SK-N-SH (cell line): Measurements from ENCODE around the gene TRIM67. TPM values are rescaled to one million over a fixed set of nuclear protein-coding genes. Genes with fewer than 3 reads are reported as not detected.

ENCODE experiments used
- CTCF ChIA-PET: fragments of 300-600, 350-600 bp; formaldehyde crosslinking; extraction: SDS; loops from one replicate; lab custom pipeline; 2021; lab: Yijun Ruan, JAX
- POLR2A ChIA-PET: fragments of 350-600 bp; sonication (Branson Sonifier 250); formaldehyde crosslinking; extraction: SDS; loops from one replicate; lab custom pipeline; 2020; ENCODE audit warnings: antibody characterized with exemption, inconsistent platforms; lab: Yijun Ruan, JAX
- DNase-seq: peaks from one replicate; pipeline ENCODE4 v3.0.0; 2012
- H2AFZ ChIP-seq: fragments of 200-600 bp; sonication (generic); 2 replicates; pipeline ENCODE4 v1.8.1; 2016; ENCODE audit warnings: antibody characterized with exemption, mild to moderate bottlenecking, low read depth
- H3F3A ChIP-seq: fragments of 200-600 bp; sonication (generic); replicated peaks from 2 replicates; pipeline ENCODE3; 2016; ENCODE audit warnings: antibody characterized with exemption, mild to moderate bottlenecking; ENCODE audit not compliant: insufficient read depth
- H3K27ac ChIP-seq, 2 experiments: fragments of 200-500 bp in 1 of 2; fragments of 200-600 bp in 1 of 2; sonication (Bioruptor generic) in 1 of 2; sonication (generic), shearing (Covaris generic) in 1 of 2; 2 replicates each; pipeline versions ENCODE4 v1.5.1 to v1.6.1; 2014 to 2016; ENCODE audit warnings: low read depth in 2 of 2, inconsistent platforms in 1 of 2, low read length in 1 of 2, mild to moderate bottlenecking in 1 of 2, mixed read lengths in 1 of 2
- H3K27me3 ChIP-seq: fragments of 200-600 bp; sonication (generic), shearing (Covaris generic); 2 replicates; pipeline ENCODE4 v1.6.1; 2016; ENCODE audit warnings: mixed run types; ENCODE audit not compliant: insufficient read depth
- H3K36me3 ChIP-seq, 2 experiments: fragments of 200-500 bp in 1 of 2; fragments of 200-600 bp in 1 of 2; sonication (Bioruptor generic) in 1 of 2; sonication (generic) in 1 of 2; replicated peaks in 1 of 2; 2 replicates each; pipeline versions ENCODE3 to v1.5.1; 2014 to 2016; ENCODE audit warnings: low read length in 1 of 2, mild to moderate bottlenecking in 1 of 2; ENCODE audit not compliant: insufficient read depth in 2 of 2, control insufficient read depth in 1 of 2
- H3K4me1 ChIP-seq, 2 experiments: fragments of 200-500 bp in 1 of 2; fragments of 200-600 bp in 1 of 2; sonication (Bioruptor generic) in 1 of 2; sonication (generic), shearing (Covaris generic) in 1 of 2; 2 replicates each; pipeline versions ENCODE4 v1.5.1 to v1.6.1; 2014 to 2016; ENCODE audit warnings: low read depth in 1 of 2, low read length in 1 of 2, mixed run types in 1 of 2; ENCODE audit not compliant: insufficient read depth in 2 of 2, control insufficient read depth in 1 of 2
- H3K4me2 ChIP-seq: fragments of 200-600 bp; sonication (generic), shearing (Covaris generic); 2 replicates; pipeline ENCODE4 v1.6.1; 2017; ENCODE audit warnings: mixed run types
- H3K4me3 ChIP-seq, 2 experiments: fragments of 200-500 bp in 1 of 2; fragments of 200-600 bp in 1 of 2; sonication (Bioruptor generic) in 1 of 2; sonication (generic), shearing (Covaris generic) in 1 of 2; 2 replicates each; pipeline versions ENCODE4 v1.5.1 to v1.8.1; 2014 to 2016; ENCODE audit warnings: low read depth in 2 of 2, inconsistent platforms in 1 of 2, low read length in 1 of 2, mild to moderate bottlenecking in 1 of 2, mixed read lengths in 1 of 2, moderate library complexity in 1 of 2
- H3K79me2 ChIP-seq: fragments of 200-600 bp; sonication (generic); 2 replicates; pipeline ENCODE4 v1.8.1; 2017; ENCODE audit warnings: mild to moderate bottlenecking; ENCODE audit not compliant: insufficient read depth
- H3K9ac ChIP-seq: fragments of 200-600 bp; sonication (generic); 2 replicates; pipeline ENCODE4 v1.6.1; 2017; ENCODE audit warnings: mixed run types
- H3K9me2 ChIP-seq: fragments of 200-600 bp; sonication (generic); 2 replicates; pipeline ENCODE4 v1.6.1; 2017; ENCODE audit warnings: mixed run types
- H3K9me3 ChIP-seq: fragments of 200-600 bp; sonication (generic); 2 replicates; pipeline ENCODE4 v1.6.1; 2017; ENCODE audit warnings: mixed run types, mild to moderate bottlenecking, moderate library complexity
- H4K20me1 ChIP-seq: fragments of 200-600 bp; sonication (generic); 2 replicates; pipeline ENCODE4 v1.6.1; 2017; ENCODE audit warnings: mild to moderate bottlenecking, mixed run types; ENCODE audit not compliant: insufficient read depth
- CHD2 ChIP-seq: fragments of 150-350 bp; IDR thresholded peaks from 2 replicates; pipeline ENCODE4 v1.6.1; 2018; ENCODE audit warnings: low read length; ENCODE audit not compliant: partially characterized antibody
- EP300 ChIP-seq, 2 experiments: IDR thresholded peaks; 2 replicates each; pipeline versions ENCODE4 v1.4.0 to v1.6.1; 2012; ENCODE audit warnings: borderline replicate concordance in 1 of 2, low read depth in 1 of 2, low read length in 1 of 2
- EZH2phosphoT487 ChIP-seq: fragments of 200-600 bp; sonication (generic); IDR thresholded peaks from 2 replicates; pipeline ENCODE4 v1.6.1; 2017; ENCODE audit warnings: low read depth, mixed run types, mild to moderate bottlenecking, antibody characterized with exemption, moderate library complexity, borderline replicate concordance
- FOXJ3 ChIP-seq: sonication (generic); formaldehyde crosslinking; IDR thresholded peaks from 2 replicates; pipeline ENCODE4 v1.5.1; 2020; ENCODE audit warnings: mild to moderate bottlenecking, missing genetic modification reagents
- GABPA ChIP-seq: IDR thresholded peaks from 2 replicates; pipeline ENCODE4 v1.4.0; 2012; ENCODE audit warnings: low read depth, mild to moderate bottlenecking
- JUND ChIP-seq: IDR thresholded peaks from 2 replicates; pipeline ENCODE4 v1.4.0; 2012
- MEF2A ChIP-seq: IDR thresholded peaks from 2 replicates; pipeline ENCODE4 v1.4.0; 2012; ENCODE audit warnings: low read depth, borderline replicate concordance
- MXI1 ChIP-seq: IDR thresholded peaks from 2 replicates; pipeline ENCODE4 v1.6.1; 2012; ENCODE audit warnings: mild to moderate bottlenecking, low read depth, low read length, improper control_type of control experiment
- POLR2AphosphoS5 ChIP-seq: IDR thresholded peaks from 2 replicates; pipeline ENCODE4 v1.6.1; 2012; ENCODE audit warnings: low read depth, low read length
- RCOR1 ChIP-seq: fragments of 150-350 bp; IDR thresholded peaks from 2 replicates; pipeline ENCODE4 v1.6.1; 2017; ENCODE audit warnings: antibody characterized with exemption, low read length
- RFX5 ChIP-seq: IDR thresholded peaks from 2 replicates; pipeline ENCODE4 v1.6.1; 2012; ENCODE audit warnings: mild to moderate bottlenecking, improper control_type of control experiment, low read length
- RXRA ChIP-seq: IDR thresholded peaks from 2 replicates; pipeline ENCODE4 v1.4.0; 2012; ENCODE audit warnings: low read depth, mild to moderate bottlenecking, borderline replicate concordance
- SIN3A ChIP-seq: IDR thresholded peaks from 2 replicates; pipeline ENCODE4 v1.6.1; 2012; ENCODE audit warnings: low read depth, mild to moderate bottlenecking, low read length, moderate library complexity, borderline replicate concordance
- TAF1 ChIP-seq: IDR thresholded peaks from 2 replicates; pipeline ENCODE4 v1.6.1; 2012; ENCODE audit warnings: low read depth, mild to moderate bottlenecking, low read length, moderate library complexity, borderline replicate concordance
- TCF12 ChIP-seq: IDR thresholded peaks from 2 replicates; pipeline ENCODE4 v1.4.0; 2012
- WGBS: methylation state at CpG from one replicate; pipeline ENCODE4 v1.1.6; 2017; ENCODE audit warnings: low lambda C conversion rate; 5-methylcytosine and 5-hydroxymethylcytosine counted together
- polyA plus RNA-seq, 3 experiments: library from polyadenylated mRNA; depleted of rRNA; stranded (reverse); fragments of >200 nt; gene quantifications; 2 replicates each; pipeline ENCODE4 v1.2.3, GENCODE V29; 2012
- TF ChIP-seq, protein P1 (sequence below): IDR thresholded peaks from 2 replicates; pipeline ENCODE4 v1.6.1; 2012; ENCODE audit warnings: mild to moderate bottlenecking, low read depth, low read length, moderate library complexity
- TF ChIP-seq, protein P2 (sequence below): IDR thresholded peaks from 2 replicates; pipeline ENCODE4 v1.4.0; 2012; ENCODE audit warnings: low read depth
- TF ChIP-seq, protein P3 (sequence below): IDR thresholded peaks from 2 replicates; pipeline ENCODE4 v1.4.0; 2012; ENCODE audit warnings: low read depth, borderline replicate concordance
- TF ChIP-seq, protein P4 (sequence below): IDR thresholded peaks from 2 replicates; pipeline ENCODE4; 2012
- TF ChIP-seq, protein P5 (sequence below): fragments of 200-600 bp; sonication (generic); IDR thresholded peaks from 2 replicates; pipeline ENCODE4 v1.6.1; 2017; ENCODE audit warnings: antibody characterized with exemption, mild to moderate bottlenecking, moderate library complexity

TRIM67 gene
- polyA plus RNA-seq, 1 of the 3 experiments (the other 2 are of a cell fraction): not detected

DNA sequence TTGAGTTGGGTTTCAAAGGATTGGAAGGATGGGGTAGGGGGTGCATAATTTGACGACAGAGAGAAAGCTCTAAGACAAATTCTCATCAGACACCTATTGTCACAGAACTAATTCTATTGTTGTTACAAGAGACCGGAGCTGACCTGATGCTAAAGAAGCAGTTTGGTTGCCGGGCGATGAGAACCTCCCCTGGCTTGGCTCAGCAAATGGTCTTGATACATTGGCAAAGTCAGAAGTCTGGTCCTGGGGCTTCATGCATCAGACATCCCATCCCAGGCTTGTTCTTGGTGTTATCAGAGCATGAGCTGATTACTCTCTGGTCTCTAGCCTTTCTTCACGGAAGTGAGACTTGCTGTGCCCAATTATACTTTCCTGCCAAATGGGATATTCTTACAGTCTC, 15.4 kb downstream of the TRIM67 start:
- CTCF ChIA-PET: interaction anchor here (0.9 to 1.9 kb wide), 2 partner anchors 12 to 34 kb away, joined by 5 read pairs; no protein-coding TSS in a partner anchor
- no peaks in the 10 kb centered on the region for H4K20me1 ChIP-seq
- H3K9me2 ChIP-seq: no peaks in the 10 kb centered on the region
- H3K4me2 ChIP-seq: no peak overlapping the region
- H3F3A ChIP-seq: no peaks in the 10 kb centered on the region
- DNase-seq: no peak
- H3K36me3 ChIP-seq: no peaks in the 10 kb centered on the region
- no peak overlapping the region for H2AFZ ChIP-seq
- no peaks in the 10 kb centered on the region; a peak in 1 of 4 replicates for H3K4me1 ChIP-seq
- no peak overlapping the region for H3K4me3 ChIP-seq
- H3K27me3 ChIP-seq: peaks cover 8% of the 10 kb centered on the region; the same call in 1 of the 2 replicates
- no peak overlapping the region for H3K27ac ChIP-seq
- no peak overlapping the region for H3K9ac ChIP-seq
- POLR2A ChIA-PET: no interaction called here
- WGBS: 49% methylated on average over 5 of the region's 5 CpGs
- no peaks in the 10 kb centered on the region for H3K79me2 ChIP-seq
- no peak for TF ChIP-seq RXRA
- no peak for TF ChIP-seq TAF1
- TF ChIP-seq, protein P1, sequence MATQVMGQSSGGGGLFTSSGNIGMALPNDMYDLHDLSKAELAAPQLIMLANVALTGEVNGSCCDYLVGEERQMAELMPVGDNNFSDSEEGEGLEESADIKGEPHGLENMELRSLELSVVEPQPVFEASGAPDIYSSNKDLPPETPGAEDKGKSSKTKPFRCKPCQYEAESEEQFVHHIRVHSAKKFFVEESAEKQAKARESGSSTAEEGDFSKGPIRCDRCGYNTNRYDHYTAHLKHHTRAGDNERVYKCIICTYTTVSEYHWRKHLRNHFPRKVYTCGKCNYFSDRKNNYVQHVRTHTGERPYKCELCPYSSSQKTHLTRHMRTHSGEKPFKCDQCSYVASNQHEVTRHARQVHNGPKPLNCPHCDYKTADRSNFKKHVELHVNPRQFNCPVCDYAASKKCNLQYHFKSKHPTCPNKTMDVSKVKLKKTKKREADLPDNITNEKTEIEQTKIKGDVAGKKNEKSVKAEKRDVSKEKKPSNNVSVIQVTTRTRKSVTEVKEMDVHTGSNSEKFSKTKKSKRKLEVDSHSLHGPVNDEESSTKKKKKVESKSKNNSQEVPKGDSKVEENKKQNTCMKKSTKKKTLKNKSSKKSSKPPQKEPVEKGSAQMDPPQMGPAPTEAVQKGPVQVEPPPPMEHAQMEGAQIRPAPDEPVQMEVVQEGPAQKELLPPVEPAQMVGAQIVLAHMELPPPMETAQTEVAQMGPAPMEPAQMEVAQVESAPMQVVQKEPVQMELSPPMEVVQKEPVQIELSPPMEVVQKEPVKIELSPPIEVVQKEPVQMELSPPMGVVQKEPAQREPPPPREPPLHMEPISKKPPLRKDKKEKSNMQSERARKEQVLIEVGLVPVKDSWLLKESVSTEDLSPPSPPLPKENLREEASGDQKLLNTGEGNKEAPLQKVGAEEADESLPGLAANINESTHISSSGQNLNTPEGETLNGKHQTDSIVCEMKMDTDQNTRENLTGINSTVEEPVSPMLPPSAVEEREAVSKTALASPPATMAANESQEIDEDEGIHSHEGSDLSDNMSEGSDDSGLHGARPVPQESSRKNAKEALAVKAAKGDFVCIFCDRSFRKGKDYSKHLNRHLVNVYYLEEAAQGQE: no peak
- no peak for TF ChIP-seq POLR2AphosphoS5
- no peaks in the 10 kb centered on the region for H3K9me3 ChIP-seq

DNA sequence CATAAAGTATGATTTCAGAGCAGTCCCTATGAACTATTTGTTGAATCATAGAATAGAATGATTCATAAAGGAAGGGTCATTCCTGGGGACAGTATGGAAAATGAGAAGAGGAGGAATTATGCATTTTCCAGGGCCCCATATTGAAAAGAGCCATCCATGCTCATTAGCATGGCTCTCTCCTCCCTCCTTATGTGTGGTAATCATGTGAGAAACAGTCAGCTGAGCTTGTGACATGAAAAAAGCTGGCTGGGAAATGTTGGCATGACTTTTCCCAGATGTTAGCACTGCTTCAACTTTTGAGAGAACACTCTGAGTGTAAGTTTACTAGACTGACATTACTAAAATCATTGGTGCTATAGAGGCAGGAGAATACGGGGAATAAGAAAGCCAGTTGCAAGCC, 16.1 kb downstream of the TRIM67 start:
- POLR2A ChIA-PET: no interaction called here
- no peaks in the 10 kb centered on the region for H3K4me1 ChIP-seq

More for the DNA sequence above, 16.1 kb downstream of the TRIM67 start:
- peaks cover 6% of the 10 kb centered on the region; the same call in 1 of the 2 replicates for H3K27me3 ChIP-seq
- H4K20me1 ChIP-seq: no peaks in the 10 kb centered on the region
- H3K9ac ChIP-seq: no peak overlapping the region
- no peak for DNase-seq
- H3K4me2 ChIP-seq: no peak overlapping the region
- H3K36me3 ChIP-seq: no peaks in the 10 kb centered on the region
- H3K27ac ChIP-seq: no peak overlapping the region
- H3K9me3 ChIP-seq: no peaks in the 10 kb centered on the region
- H2AFZ ChIP-seq: no peak overlapping the region
- no peaks in the 10 kb centered on the region for H3K9me2 ChIP-seq
- CTCF ChIA-PET: interaction anchor here (1.9 kb wide), 1 partner anchor 33 kb away, joined by 5 read pairs; no protein-coding TSS in a partner anchor
- H3K4me3 ChIP-seq: no peak overlapping the region
- 25% methylated on average over 1 of the region's 1 CpG for WGBS
- no peaks in the 10 kb centered on the region for H3K79me2 ChIP-seq
- H3F3A ChIP-seq: no peaks in the 10 kb centered on the region
- TF ChIP-seq JUND (no peak), FOXJ3 (CRISPR knock-in tag) (no peak), TCF12 (no peak), GABPA (no peak), EP300 (IDR thresholded peaks at IDR 0.05; ENCODE audit: borderline replicate concordance in 1 of 2, low read depth in 1 of 2, low read length in 1 of 2) (no peak), MEF2A (no peak), TAF1 (no peak), RFX5 (no peak), SIN3A (no peak), MXI1 (no peak), RCOR1 (no peak), CHD2 (no peak), EZH2phosphoT487 (no peak)
- TF ChIP-seq, protein P2, sequence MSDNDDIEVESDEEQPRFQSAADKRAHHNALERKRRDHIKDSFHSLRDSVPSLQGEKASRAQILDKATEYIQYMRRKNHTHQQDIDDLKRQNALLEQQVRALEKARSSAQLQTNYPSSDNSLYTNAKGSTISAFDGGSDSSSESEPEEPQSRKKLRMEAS: no peak
- TF ChIP-seq, protein P3, sequence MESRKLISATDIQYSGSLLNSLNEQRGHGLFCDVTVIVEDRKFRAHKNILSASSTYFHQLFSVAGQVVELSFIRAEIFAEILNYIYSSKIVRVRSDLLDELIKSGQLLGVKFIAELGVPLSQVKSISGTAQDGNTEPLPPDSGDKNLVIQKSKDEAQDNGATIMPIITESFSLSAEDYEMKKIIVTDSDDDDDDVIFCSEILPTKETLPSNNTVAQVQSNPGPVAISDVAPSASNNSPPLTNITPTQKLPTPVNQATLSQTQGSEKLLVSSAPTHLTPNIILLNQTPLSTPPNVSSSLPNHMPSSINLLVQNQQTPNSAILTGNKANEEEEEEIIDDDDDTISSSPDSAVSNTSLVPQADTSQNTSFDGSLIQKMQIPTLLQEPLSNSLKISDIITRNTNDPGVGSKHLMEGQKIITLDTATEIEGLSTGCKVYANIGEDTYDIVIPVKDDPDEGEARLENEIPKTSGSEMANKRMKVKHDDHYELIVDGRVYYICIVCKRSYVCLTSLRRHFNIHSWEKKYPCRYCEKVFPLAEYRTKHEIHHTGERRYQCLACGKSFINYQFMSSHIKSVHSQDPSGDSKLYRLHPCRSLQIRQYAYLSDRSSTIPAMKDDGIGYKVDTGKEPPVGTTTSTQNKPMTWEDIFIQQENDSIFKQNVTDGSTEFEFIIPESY: no peak
- TF ChIP-seq, protein P4, sequence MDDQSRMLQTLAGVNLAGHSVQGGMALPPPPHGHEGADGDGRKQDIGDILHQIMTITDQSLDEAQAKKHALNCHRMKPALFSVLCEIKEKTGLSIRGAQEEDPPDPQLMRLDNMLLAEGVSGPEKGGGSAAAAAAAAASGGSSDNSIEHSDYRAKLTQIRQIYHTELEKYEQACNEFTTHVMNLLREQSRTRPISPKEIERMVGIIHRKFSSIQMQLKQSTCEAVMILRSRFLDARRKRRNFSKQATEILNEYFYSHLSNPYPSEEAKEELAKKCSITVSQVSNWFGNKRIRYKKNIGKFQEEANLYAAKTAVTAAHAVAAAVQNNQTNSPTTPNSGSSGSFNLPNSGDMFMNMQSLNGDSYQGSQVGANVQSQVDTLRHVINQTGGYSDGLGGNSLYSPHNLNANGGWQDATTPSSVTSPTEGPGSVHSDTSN: no peak
- TF ChIP-seq, protein P5, sequence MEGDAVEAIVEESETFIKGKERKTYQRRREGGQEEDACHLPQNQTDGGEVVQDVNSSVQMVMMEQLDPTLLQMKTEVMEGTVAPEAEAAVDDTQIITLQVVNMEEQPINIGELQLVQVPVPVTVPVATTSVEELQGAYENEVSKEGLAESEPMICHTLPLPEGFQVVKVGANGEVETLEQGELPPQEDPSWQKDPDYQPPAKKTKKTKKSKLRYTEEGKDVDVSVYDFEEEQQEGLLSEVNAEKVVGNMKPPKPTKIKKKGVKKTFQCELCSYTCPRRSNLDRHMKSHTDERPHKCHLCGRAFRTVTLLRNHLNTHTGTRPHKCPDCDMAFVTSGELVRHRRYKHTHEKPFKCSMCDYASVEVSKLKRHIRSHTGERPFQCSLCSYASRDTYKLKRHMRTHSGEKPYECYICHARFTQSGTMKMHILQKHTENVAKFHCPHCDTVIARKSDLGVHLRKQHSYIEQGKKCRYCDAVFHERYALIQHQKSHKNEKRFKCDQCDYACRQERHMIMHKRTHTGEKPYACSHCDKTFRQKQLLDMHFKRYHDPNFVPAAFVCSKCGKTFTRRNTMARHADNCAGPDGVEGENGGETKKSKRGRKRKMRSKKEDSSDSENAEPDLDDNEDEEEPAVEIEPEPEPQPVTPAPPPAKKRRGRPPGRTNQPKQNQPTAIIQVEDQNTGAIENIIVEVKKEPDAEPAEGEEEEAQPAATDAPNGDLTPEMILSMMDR: no peak
- TF ChIP-seq, all 33 proteins: peak for 0
